ENCODE results near the gene WDR45B. TPM values are rescaled to one million over a fixed set of nuclear protein-coding genes. Genes with fewer than 3 reads are reported as not detected.
"Not testable (repeated sequence)": the region's sequence is repeated elsewhere in the genome, so short reads cannot be mapped to it uniquely, and the experiment has no call there.

Gene WDR45B
- total and polyA plus RNA-seq, 7 experiments from 2014 or later, result 30.5 to 91.6 (median 65.6) TPM

- CTCF ChIA-PET; H3K27ac Mint-ChIP-seq; ATAC-seq; H3K4me1 Mint-ChIP-seq; POLR2A ChIA-PET; H3K36me3 ChIP-seq (ENCODE audit: control insufficient read depth in 2 of 3, insufficient read depth in 3 of 3, low read length in 3 of 3); H3K4me3 Mint-ChIP-seq; H3K27ac ChIP-seq (ENCODE audit: low read depth, low read length); H3K4me3 ChIP-seq (ENCODE audit: low read length); DNase-seq; H3K9me3 ChIP-seq (ENCODE audit: control insufficient read depth in 2 of 3, low read length in 3 of 3); H3K36me3 Mint-ChIP-seq; H3K27me3 Mint-ChIP-seq; H3K27me3 ChIP-seq (ENCODE audit: control insufficient read depth in 2 of 2, insufficient read depth in 2 of 2, low read length in 2 of 2); H3K9me3 Mint-ChIP-seq; intact Hi-C loops (cut with micrococcal nuclease); H3K4me1 ChIP-seq (ENCODE audit: control insufficient read depth in 2 of 2, insufficient read depth in 2 of 2, low read length in 2 of 2): not testable (repeated sequence)
Observed at GRCh38 chr17:82654611-82655010, 6.4 kb upstream of the WDR45B start.

- Mint-ChIP-seq H3K27me3 (no peaks in the 10 kb centered on the region), H3K27ac (no peak overlapping the region), H3K36me3 (peaks cover 0 to 8% (median 4%) of the 10 kb centered on the region in 5 donors), H3K9me3 (peaks cover 0 to 2% (median 0%) of the 10 kb centered on the region in 11 donors), H3K4me1 (peaks cover 0 to 11% (median 0%) of the 10 kb centered on the region in 7 donors), H3K4me3 (no peak overlapping the region)
- CTCF ChIA-PET, result no interaction called here
- Histone ChIP-seq H3K36me3 (ENCODE audit: control insufficient read depth in 2 of 3, insufficient read depth in 3 of 3, low read length in 3 of 3) (no peaks in the 10 kb centered on the region), H3K4me1 (ENCODE audit: control insufficient read depth in 2 of 2, insufficient read depth in 2 of 2, low read length in 2 of 2) (peaks cover 0 to 3% of the 10 kb centered on the region in 2 donors), H3K27me3 (ENCODE audit: control insufficient read depth in 2 of 2, insufficient read depth in 2 of 2, low read length in 2 of 2) (no peaks in the 10 kb centered on the region), H3K4me3 (ENCODE audit: low read length) (no peak overlapping the region), H3K9me3 (ENCODE audit: control insufficient read depth in 2 of 3, low read length in 3 of 3) (no peaks in the 10 kb centered on the region), H3K27ac (ENCODE audit: low read depth, low read length) (no peak overlapping the region)
- POLR2A ChIA-PET, result no interaction called here
- ATAC-seq (no peak), DNase-seq (no peak)
- intact Hi-C loops (cut with micrococcal nuclease), result no loop called here
Observed at GRCh38 chr17:82653651-82654528, 5.6 kb upstream of the WDR45B start.

- CTCF ChIA-PET, result interaction anchor here (0.7 kb wide), 1 partner anchor 974 kb away, joined by 3 read pairs; no protein-coding TSS in a partner anchor
Observed at GRCh38 chr17:82650723-82651122, 2.5 kb upstream of the WDR45B start.

GRCh38 chr17:82649501-82650261 lies 1.4 kb upstream of the WDR45B start:
- Mint-ChIP-seq H3K4me1 (peaks cover 17 to 29% (median 23%) of the 10 kb centered on the region in 7 donors), H3K36me3 (peaks cover 0 to 2% (median 0%) of the 10 kb centered on the region in 5 donors), H3K4me3 (peak overlapping the region; percentile 23 to 80 (median 45)), H3K9me3 (peaks cover 0 to 2% (median 0%) of the 10 kb centered on the region in 11 donors), H3K27ac (peak overlapping the region; percentile 8 to 93 (median 84)), H3K27me3 (no peaks in the 10 kb centered on the region)
- POLR2A ChIA-PET, result no interaction called here
- ATAC-seq, result no peak
- Histone ChIP-seq H3K4me3 (ENCODE audit: low read length) (no peak overlapping the region), H3K9me3 (ENCODE audit: control insufficient read depth in 2 of 3, low read length in 3 of 3) (no peaks in the 10 kb centered on the region), H3K4me1 (ENCODE audit: control insufficient read depth in 2 of 2, insufficient read depth in 2 of 2, low read length in 2 of 2) (peaks cover 11 to 22% of the 10 kb centered on the region in 2 donors), H3K36me3 (ENCODE audit: control insufficient read depth in 2 of 3, insufficient read depth in 3 of 3, low read length in 3 of 3) (peaks cover 0 to 7% (median 0%) of the 10 kb centered on the region in 3 experiments), H3K27me3 (ENCODE audit: control insufficient read depth in 2 of 2, insufficient read depth in 2 of 2, low read length in 2 of 2) (no peaks in the 10 kb centered on the region), H3K27ac (ENCODE audit: low read depth, low read length) (no peak overlapping the region)
- CTCF ChIA-PET, result interaction anchor here (0.6 kb wide), 1 partner anchor 322 kb away, joined by 4 read pairs; no protein-coding TSS in a partner anchor
- DNase-seq, result peak in 1 of 9 donors; percentile 18
- intact Hi-C loops (cut with micrococcal nuclease), result loop anchor here (2.0 to 10.0 kb wide), 3 partner anchors 57 to 401 kb away; no protein-coding TSS in a partner anchor

More at GRCh38 chr17:82650723-82651122, 2.5 kb upstream of the WDR45B start:
- Histone ChIP-seq H3K27me3 (ENCODE audit: control insufficient read depth in 2 of 2, insufficient read depth in 2 of 2, low read length in 2 of 2) (no peaks in the 10 kb centered on the region), H3K36me3 (ENCODE audit: control insufficient read depth in 2 of 3, insufficient read depth in 3 of 3, low read length in 3 of 3) (peaks cover 0 to 7% (median 0%) of the 10 kb centered on the region in 3 experiments), H3K4me1 (ENCODE audit: control insufficient read depth in 2 of 2, insufficient read depth in 2 of 2, low read length in 2 of 2) (peaks cover 11 to 21% of the 10 kb centered on the region in 2 donors), H3K4me3 (ENCODE audit: low read length) (no peak overlapping the region), H3K27ac (ENCODE audit: low read depth, low read length) (no peak overlapping the region), H3K9me3 (ENCODE audit: control insufficient read depth in 2 of 3, low read length in 3 of 3) (no peaks in the 10 kb centered on the region)
- peak overlapping the region in 3 of 9 donors; percentile 4 to 84 (median 36) for H3K27ac Mint-ChIP-seq
- H3K36me3 Mint-ChIP-seq, result no peaks in the 10 kb centered on the region
- DNase-seq (no peak), ATAC-seq (no peak)
- no peaks in the 10 kb centered on the region for H3K27me3 Mint-ChIP-seq
- H3K4me3 Mint-ChIP-seq, result no peak overlapping the region
- POLR2A ChIA-PET, result interaction anchor here (0.6 kb wide), 1 partner anchor 43 kb away, joined by 3 read pairs; no protein-coding TSS in a partner anchor
- intact Hi-C loops (cut with micrococcal nuclease), result no loop called here
- H3K9me3 Mint-ChIP-seq, result peaks cover 0 to 2% (median 0%) of the 10 kb centered on the region in 11 donors
- peaks cover 10 to 24% (median 15%) of the 10 kb centered on the region in 7 donors for H3K4me1 Mint-ChIP-seq

GRCh38 chr17:82648742-82649331 lies 593 bp upstream of the WDR45B start:
- Mint-ChIP-seq H3K27ac (peak overlapping the region in 7 of 9 donors; percentile 8 to 86 (median 79)), H3K4me1 (peaks cover 23 to 37% (median 25%) of the 10 kb centered on the region in 7 donors), H3K36me3 (peaks cover 0 to 7% (median 3%) of the 10 kb centered on the region in 5 donors), H3K27me3 (no peaks in the 10 kb centered on the region), H3K4me3 (peak overlapping the region in 6 of 10 donors; percentile 41 to 92 (median 67)), H3K9me3 (peaks cover 0 to 2% (median 0%) of the 10 kb centered on the region in 11 donors)
- Histone ChIP-seq H3K4me3 (ENCODE audit: low read length) (peak overlapping the region; percentile 33), H3K9me3 (ENCODE audit: control insufficient read depth in 2 of 3, low read length in 3 of 3) (no peaks in the 10 kb centered on the region), H3K27me3 (ENCODE audit: control insufficient read depth in 2 of 2, insufficient read depth in 2 of 2, low read length in 2 of 2) (no peaks in the 10 kb centered on the region), H3K36me3 (ENCODE audit: control insufficient read depth in 2 of 3, insufficient read depth in 3 of 3, low read length in 3 of 3) (peaks cover 0 to 14% (median 0%) of the 10 kb centered on the region in 3 experiments), H3K27ac (ENCODE audit: low read depth, low read length) (peak overlapping the region; percentile 41), H3K4me1 (ENCODE audit: control insufficient read depth in 2 of 2, insufficient read depth in 2 of 2, low read length in 2 of 2) (peaks cover 11 to 22% of the 10 kb centered on the region in 2 donors)
- CTCF ChIA-PET, result no interaction called here
- ATAC-seq (no peak), DNase-seq (peak in 7 of 9 donors; percentile 38 to 57 (median 48))
- POLR2A ChIA-PET, result no interaction called here
- intact Hi-C loops (cut with micrococcal nuclease), result loop anchor here (1.0 to 10.0 kb wide), 9 partner anchors 49 to 402 kb away; partner anchors contain the start of genes CYBC1 (in 2 of the 2), FN3KRP (in 2 of the 2), RAB40B (in 2 of the 2) and TBCD (in 2 of the 2)
